ENCODE data around the gene MAGEA4. TPM values are rescaled to one million over a fixed set of nuclear protein-coding genes. Genes with fewer than 3 reads are reported as not detected.
"Not testable (repeated sequence)": the region's sequence is repeated elsewhere in the genome, so short reads cannot be mapped to it uniquely, and the experiment has no call there.

MAGEA4 gene, protein sequence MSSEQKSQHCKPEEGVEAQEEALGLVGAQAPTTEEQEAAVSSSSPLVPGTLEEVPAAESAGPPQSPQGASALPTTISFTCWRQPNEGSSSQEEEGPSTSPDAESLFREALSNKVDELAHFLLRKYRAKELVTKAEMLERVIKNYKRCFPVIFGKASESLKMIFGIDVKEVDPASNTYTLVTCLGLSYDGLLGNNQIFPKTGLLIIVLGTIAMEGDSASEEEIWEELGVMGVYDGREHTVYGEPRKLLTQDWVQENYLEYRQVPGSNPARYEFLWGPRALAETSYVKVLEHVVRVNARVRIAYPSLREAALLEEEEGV
- total RNA-seq (2014; rRNA removed; shearing (Covaris generic)) = not detected in 2 replicates

DNA sequence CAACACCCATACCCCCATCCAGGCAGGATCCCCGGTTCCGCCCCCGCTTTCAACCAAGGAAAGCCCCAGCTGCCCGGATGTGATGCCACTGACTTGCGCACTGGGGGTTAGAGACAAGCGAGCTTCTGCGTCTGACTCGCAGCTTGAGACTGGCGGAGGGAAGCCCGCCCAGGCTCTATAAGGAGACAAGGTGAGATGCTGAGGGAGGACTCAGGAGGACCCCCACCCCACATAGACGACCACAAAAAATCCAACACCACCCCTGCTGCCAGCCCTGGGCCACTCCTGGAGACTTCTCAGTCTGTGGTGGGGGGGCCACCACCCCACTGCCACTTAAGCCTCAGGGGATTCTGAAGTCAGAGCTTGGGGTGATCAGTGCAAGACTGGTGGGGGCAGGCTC, at the start of gene MAGEA4:
MAGEA4 (plus strand) TSS at position 110 of the 400 bp plus-strand sequence. CDS start 10,776 bp downstream, outside the sequence.
- DNase-seq (ENCODE audit: low spot score) = no peak

GRCh38 chrX:151870602-151871001, 42.1 kb upstream of the MAGEA4 start:
- peak; percentile 50 for DNase-seq (ENCODE audit: low spot score)

- DNase-seq (ENCODE audit: low spot score) = peak; percentile 23
These were observed 41.4 kb upstream of the MAGEA4 start for GRCh38 chrX:151871244-151871643.

DNA sequence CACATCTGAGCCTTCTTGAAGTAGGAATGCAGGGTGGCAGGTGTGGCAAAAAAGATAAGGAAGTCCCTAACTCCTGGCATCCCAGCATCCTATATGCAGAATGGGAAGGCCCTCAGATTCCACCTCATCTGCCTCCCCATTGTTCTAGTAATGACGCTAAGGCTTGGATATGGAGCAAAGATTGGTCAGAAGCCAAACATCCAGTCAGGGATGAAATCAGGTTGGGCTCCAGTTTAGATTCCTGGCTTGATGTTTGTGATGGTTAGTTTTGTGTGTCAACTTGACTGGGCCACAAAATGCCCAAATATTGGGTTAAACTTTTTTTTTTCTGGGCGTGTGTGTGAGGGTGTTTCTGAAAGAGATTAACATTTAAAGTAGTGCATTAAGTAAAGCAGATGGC, 39.6 kb upstream of the MAGEA4 start:
- DNase-seq (ENCODE audit: low spot score) = no peak

- no peak for DNase-seq (ENCODE audit: low spot score)
These were observed 37.2 kb upstream of the MAGEA4 start for GRCh38 chrX:151875270-151876026.

DNA sequence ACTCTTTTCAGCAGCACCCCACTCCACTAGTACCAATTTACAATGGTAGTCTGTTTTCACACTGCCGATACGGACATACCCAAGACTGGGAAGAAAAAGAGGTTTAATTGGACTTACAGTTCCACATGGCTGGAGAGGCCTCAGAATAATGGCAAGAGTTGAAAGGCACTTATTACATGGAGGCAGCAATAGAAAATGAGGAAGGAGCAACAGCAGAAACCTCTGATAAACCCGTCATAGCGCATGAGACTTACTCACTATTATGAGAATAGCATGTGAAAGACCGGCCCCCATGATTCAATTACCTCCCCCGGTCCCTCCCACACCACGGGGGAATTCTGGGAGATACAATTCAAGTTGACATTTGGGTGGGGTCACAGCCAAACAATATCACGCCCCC, 34.1 kb upstream of the MAGEA4 start:
- DNase-seq (ENCODE audit: low spot score) = no peak

DNA sequence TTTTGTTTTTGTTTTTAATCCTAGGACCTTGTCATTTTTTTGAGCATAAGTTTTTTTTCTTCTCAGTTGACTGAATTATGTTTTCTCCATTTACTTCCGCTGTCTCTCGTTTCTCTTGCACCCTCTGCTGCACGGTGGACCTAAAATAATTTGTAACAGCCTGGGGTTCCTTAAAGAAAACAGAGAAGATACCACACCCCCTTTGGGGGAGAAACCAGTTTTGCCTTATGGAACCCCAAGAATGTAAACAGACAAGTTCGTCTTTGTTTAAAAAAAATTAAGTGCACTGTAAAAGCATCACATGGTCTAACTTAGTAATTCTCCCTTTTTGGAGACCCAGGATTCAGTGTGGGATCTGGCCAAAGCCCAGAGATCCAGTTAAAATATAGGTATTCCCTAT, 32.8 kb upstream of the MAGEA4 start:
- no peak for DNase-seq (ENCODE audit: low spot score)

DNA sequence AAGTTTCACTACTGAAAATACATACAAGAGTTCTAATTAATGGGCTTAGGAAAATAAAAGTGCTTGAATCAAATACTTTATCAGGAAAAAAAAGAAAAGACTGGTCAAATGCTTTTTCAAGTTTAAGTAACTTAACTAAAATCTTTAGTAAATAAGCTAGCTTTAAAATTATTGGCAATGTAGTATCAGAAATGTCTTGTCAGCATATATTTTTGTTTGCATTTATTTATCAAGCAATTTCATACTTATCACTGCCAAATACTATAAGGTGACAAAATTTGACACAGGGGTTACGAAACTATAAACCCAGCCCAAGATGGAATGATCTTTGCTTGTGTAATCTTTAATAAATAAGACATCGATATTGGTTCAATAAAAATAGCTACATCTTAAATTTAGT, 31.8 kb upstream of the MAGEA4 start:
- no peak for DNase-seq (ENCODE audit: low spot score)

DNA sequence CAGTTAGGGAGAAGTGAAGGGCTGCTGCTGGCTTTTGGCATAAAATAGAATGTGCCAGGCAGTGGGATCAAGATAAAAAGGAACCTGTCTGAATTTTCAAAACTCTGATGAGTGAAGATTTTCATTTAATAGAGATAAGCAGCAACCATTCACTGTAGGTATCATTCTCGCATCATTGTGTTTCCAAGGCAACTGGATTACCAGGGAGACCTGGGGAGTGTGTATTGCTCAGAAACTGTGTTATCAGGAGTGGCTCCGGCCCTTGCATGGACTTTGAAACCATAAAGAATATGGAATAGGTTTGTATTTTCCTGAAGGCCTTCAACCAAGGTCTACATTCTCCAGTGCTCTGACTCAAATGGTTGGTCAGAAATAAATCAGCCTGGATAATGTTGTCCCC, 23.3 kb upstream of the MAGEA4 start:
- no peak for DNase-seq (ENCODE audit: low spot score)

- DNase-seq (ENCODE audit: low spot score) = peak; percentile 45
These were observed 15.8 kb upstream of the MAGEA4 start for GRCh38 chrX:151896734-151897474.

GRCh38 chrX:151899622-151900021, 13.1 kb upstream of the MAGEA4 start:
- DNase-seq (ENCODE audit: low spot score) = no peak

DNA sequence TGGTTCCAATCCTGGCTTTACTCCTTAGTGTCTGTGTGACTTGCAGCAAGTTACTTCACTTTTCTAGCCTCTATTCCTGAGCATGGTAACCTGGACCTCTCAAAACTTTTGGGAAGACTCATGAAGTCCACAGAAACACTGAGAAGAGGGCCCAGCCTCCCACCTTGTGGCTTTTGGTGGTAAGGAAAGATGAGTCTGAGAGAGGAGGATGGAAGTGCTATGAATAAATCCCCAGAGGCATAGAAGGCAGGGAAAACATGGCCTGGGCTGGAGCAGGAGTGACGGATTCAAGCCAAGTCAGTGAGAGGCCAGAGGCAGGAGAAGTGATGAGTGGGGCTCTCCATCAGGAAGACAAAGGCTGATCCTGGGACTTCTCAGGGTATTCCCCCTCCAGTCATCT, 10.9 kb upstream of the MAGEA4 start:
- no peak for DNase-seq (ENCODE audit: low spot score)

GRCh38 chrX:151902813-151903591, 9.7 kb upstream of the MAGEA4 start:
- DNase-seq (ENCODE audit: low spot score) = peak; percentile 86

DNA sequence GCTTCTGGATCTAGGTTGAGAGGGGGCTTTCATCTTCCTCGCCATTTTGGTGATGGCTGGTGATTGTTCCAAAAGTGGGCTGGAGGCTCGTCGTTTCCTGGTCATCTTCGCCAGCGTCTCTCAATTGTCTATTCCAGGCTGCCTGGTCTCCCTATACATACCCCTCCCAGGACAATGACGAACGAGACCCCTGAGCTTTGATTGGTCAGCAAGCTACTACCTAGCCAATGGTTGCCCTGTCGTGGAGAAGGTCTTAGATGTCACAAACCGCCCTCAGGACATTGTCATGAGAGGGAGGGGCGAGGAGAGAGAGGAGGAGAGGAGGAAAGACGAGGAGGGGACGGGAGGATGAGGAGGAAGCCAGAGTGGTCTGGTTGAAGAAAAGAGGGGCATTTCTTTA, 7.7 kb upstream of the MAGEA4 start:
- DNase-seq (ENCODE audit: low spot score) = no peak

GRCh38 chrX:151912221-151912620, 468 bp upstream of the MAGEA4 start:
- no peak for DNase-seq (ENCODE audit: low spot score)

- not testable (repeated sequence) for DNase-seq (ENCODE audit: low spot score)
These were observed 6.0 kb downstream of the MAGEA4 start for GRCh38 chrX:151918736-151919135.

- no peak for DNase-seq (ENCODE audit: low spot score)
These were observed 6.9 kb downstream of the MAGEA4 start for GRCh38 chrX:151919610-151920009.

DNA sequence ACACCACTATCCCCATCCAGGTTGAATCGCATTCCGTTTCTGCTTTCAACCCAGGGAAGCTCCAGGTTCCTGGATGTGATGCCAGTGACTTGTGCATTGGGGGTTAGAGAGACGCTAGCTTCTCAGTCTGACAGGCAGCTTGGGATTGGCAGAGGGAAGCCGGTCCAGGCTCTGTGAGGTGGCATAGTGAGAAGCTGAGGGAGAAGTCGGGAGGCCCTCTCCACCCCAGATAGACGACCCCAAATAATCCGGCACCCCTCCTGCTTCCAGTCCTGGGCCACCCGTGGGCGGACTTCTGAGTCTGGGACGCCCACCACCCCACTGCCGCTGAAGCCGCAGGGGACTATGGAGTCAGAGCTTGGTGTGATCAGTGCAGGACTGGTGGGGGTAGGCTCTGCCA, 7.4 kb downstream of the MAGEA4 start:
- DNase-seq (ENCODE audit: low spot score) = no peak

GRCh38 chrX:151920530-151920929, 7.8 kb downstream of the MAGEA4 start:
- DNase-seq (ENCODE audit: low spot score) = no peak

GRCh38 chrX:151921292-151921691, 8.6 kb downstream of the MAGEA4 start:
- no peak for DNase-seq (ENCODE audit: low spot score)

DNA sequence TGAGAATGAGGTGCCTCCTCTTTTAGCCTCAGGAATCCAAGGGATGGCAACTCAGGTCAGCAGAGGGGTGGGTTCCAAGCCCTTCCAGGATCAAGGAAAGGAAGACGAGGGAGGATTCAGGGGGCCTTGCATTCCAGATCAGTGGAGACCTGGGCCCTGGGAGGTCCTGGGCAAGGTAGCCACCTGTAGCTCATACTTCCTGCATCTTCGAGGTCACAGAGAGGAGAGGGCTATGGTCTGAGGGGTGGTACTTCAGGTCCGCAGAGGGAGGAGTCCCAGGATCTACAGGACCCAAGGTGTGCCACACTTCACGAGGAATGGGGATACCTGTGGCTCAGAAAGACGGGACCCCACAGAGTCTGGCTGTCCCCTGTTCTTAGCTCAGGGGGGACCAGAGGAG, 9.2 kb downstream of the MAGEA4 start:
- no peak for DNase-seq (ENCODE audit: low spot score)

- DNase-seq (ENCODE audit: low spot score) = no peak
These were observed 10.0 kb downstream of the MAGEA4 start for GRCh38 chrX:151922692-151923091.
